GM18507 (cell line): Measurements from ENCODE around the gene SETDB1.
"Not testable (repeated sequence)": the region's sequence is repeated elsewhere in the genome, so short reads cannot be mapped to it uniquely, and the experiment has no call there.

Experiments
- DNase-seq: peaks from one replicate; pipeline ENCODE4 v3.0.0; 2011; ENCODE audit warnings: low read depth; ENCODE audit not compliant: insufficient read length; ENCODE audit errors: extremely low spot score
- FAIRE-seq: peaks from 2 replicates; lab custom pipeline; 2011; peaks lifted over from hg19 to GRCh38; lab: Jason Lieb, UNC

The SETDB1 gene

GRCh38 chr1:150926097-150926741, at the start of gene SETDB1:
SETDB1 (plus strand) TSS chr1:150926363; CDS start chr1:150927715, 1,352 bp downstream.
- DNase-seq (peak; percentile 75), FAIRE-seq (peak; percentile 99)

DNA sequence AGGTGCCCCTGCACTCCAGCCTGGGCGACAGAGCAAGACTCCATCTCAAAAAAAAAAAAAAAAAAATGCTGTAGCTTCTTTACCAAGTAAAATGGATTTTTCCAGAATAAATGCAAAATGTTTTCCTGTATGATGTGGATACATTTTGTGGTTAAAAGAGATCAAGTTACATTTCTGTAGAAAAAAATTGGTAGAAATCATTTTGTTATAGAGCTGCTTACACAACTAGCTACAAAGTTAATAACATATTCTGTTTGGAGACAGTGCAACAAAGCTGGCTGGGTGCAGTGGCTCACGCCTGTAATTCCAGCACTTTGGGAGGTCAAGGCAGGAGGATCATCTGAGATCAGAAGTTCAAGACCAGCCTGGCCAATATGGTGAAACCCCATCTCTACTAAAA, 47.2 kb upstream of the SETDB1 start:
- not testable (repeated sequence) for DNase-seq, FAIRE-seq

GRCh38 chr1:150881331-150882070, 44.7 kb upstream of the SETDB1 start:
- FAIRE-seq = no peak

DNA sequence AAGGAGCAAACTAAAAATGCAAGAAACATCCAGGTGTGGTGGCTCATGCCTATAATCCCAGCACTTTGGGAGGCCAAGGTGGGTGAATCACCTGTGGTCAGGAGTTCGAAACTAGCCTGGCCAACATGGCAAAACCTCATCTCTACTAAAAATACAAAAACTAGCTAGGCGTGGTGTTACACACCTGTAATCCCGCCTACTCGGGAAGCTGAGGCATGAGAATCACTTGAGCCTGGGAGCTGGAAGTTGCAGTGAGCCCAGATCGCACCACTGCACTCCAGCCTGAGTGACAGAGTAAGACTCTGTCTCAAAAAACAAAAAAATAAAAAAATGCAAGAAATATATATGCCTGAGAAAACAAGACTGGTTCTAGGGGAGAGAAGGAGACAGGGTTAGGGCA, 43.0 kb upstream of the SETDB1 start:
- DNase-seq, FAIRE-seq: not testable (repeated sequence)

More at GRCh38 chr1:150881331-150882070, 44.7 kb upstream of the SETDB1 start:
- no peak for DNase-seq

DNA sequence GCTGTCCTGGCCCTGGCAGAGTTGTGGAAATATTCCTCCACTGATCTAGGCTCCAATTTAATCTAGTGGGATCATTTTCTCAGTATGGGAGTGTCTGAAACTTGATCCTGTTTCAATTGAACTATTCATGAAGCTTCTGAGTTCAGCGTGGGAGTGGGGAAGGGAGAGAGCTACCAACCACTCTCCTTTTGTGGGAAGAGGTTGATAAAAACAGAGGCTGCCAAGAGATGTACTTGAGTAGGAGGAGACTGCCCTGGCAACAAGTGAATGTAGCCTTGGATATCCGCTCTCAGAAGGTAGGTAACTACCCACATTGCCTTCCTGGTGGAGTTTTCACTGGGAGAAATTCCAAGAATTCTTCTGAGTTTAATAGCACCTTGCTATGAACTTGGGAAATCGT, 39.1 kb upstream of the SETDB1 start, which contains the start of gene CTXND2:
Gene CTXND2, plus strand, starts transcription at position 119 of the 400 bp plus-strand sequence. CDS start 25,179 bp downstream, outside the sequence.
- no peak for DNase-seq
- no peak for FAIRE-seq

DNA sequence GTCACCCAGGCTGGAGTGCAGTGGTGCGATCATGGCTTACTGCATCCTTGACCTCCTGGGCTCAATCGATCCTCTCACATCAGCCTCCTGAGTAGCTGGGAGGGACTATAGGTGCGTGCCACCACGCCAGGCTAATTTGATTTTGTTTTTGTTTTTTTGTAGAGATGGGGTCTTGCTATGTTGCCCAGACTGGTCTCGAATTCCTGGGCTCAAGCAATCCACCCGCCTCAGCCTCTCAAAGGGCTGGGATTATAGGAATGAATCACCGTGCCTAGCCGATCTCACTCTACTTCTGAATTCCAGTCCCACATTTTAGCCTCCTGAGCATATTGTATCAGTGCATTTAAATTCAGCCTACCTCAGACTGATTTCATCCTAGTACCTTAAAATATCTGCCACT, 37.4 kb upstream of the SETDB1 start:
- FAIRE-seq (no peak), DNase-seq (no peak)

DNA sequence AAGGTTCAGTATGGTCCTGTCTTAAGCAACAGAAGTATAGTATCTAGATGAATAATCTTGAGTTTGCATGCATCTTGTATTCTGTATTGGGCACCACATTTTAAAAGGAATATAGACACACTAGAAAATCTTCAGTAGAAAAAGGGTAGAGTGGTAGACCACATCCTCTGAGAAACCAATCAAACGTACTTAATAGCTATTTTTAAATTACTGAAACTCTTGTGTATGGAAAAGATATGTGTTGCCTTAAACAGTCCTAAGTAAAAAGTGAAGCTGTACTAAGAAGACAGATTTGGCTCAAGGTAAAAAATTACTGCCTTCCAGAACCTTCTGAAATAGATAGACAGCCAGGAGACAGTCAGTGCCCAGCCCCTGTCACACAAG, 36.1 kb upstream of the SETDB1 start:
- FAIRE-seq (peak; percentile 84), DNase-seq (no peak)

GRCh38 chr1:150893336-150893913, 32.7 kb upstream of the SETDB1 start:
- no peak for FAIRE-seq
- no peak for DNase-seq

- DNase-seq (no peak), FAIRE-seq (no peak)
These were observed 30.5 kb upstream of the SETDB1 start for GRCh38 chr1:150895618-150896017.

DNA sequence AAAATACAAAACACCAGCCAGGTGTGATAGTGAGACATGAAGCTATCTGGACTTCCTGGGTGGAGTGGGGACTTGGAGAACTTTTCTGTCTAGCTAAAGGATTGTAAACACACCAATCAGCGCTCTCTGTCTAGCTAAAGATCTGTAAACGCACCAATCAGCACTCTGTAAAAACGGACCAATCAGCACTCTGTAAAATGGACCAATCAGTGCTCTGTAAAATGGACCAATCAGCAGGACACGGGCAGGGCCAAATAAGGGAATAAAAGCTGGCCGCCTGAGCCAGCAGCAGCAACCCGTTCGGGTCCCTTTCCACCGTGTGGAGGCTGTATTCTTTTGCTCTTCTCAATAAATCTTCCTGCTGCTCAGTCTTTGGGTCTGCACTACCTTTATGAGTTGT, 26.4 kb upstream of the SETDB1 start:
- FAIRE-seq, DNase-seq: not testable (repeated sequence)

- FAIRE-seq (no peak), DNase-seq (no peak)
These were observed 23.8 kb upstream of the SETDB1 start for GRCh38 chr1:150902346-150902745.

GRCh38 chr1:150902751-150903150, 23.4 kb upstream of the SETDB1 start:
- DNase-seq (no peak), FAIRE-seq (no peak)

- DNase-seq (no peak), FAIRE-seq (no peak)
These were observed 20.9 kb upstream of the SETDB1 start for GRCh38 chr1:150905301-150905700.

DNA sequence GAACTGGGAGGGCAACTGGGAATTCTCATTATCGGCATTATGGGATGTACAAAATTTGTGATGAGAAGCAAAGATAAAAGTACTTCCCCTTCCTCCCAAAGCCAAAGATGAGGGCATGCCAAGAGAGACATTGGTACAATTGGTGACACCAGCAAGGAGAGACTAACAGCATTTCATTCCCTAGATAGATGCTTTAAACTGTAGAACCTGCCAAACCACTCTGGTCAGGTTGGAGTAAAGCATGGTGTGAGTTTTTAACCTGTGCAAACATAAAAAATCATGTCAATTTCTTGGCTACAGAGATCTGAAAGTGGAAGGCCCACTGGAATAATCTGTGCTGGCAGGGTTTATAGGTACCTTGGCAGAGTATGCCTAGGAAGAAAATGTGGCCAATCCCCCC, 19.8 kb upstream of the SETDB1 start:
- no peak for FAIRE-seq

DNA sequence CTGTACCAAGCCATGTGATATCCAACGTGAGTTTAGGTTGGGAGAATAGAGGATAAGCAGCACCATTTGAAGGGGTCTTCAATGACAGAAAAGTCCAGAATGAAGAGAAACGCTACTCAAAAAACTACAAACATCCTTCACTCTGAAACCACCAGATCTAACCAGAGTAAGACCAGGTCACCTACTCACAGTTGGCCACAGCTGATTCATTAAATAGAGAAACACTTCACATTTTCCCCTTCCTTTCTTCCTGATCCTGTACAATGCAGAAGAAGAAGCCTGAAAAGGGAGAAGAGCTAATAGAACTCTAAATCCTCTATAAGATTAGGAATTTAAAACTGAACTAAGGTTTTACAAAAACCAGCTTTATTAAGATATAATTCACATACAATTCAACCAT, 19.4 kb upstream of the SETDB1 start:
- DNase-seq = no peak
- no peak for FAIRE-seq

More for the DNA sequence above, 19.8 kb upstream of the SETDB1 start:
- no peak for DNase-seq

- FAIRE-seq (no peak), DNase-seq (no peak)
These were observed 16.5 kb upstream of the SETDB1 start for GRCh38 chr1:150909585-150910180.

GRCh38 chr1:150912623-150913022, 13.5 kb upstream of the SETDB1 start:
- FAIRE-seq (no peak), DNase-seq (no peak)

- DNase-seq (no peak), FAIRE-seq (no peak)
These were observed 8.8 kb upstream of the SETDB1 start for GRCh38 chr1:150917387-150917786.

DNA sequence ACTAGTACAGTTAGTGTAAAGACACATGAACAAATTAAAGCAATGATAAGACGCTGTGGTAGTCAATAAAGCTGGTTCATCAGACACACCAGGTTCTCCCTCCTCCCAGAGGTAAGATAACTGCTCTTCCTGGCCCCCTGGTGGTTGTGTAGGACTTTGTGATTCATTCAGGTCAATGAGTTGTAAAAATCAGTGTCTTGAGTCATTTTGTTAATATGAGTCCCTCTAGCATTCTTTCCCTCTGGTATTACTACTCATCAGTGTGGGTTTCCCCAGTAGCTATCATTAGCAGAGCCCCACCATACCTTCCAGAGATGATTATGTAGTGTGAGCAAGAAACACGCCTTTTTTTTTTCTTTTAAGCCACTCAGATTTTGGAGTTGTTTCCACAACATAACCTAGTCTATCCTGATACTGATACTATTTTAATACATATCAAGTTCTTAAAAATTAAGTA, 3.6 kb upstream of the SETDB1 start:
- peak; percentile 60 for DNase-seq
- peak; percentile 91 for FAIRE-seq

DNA sequence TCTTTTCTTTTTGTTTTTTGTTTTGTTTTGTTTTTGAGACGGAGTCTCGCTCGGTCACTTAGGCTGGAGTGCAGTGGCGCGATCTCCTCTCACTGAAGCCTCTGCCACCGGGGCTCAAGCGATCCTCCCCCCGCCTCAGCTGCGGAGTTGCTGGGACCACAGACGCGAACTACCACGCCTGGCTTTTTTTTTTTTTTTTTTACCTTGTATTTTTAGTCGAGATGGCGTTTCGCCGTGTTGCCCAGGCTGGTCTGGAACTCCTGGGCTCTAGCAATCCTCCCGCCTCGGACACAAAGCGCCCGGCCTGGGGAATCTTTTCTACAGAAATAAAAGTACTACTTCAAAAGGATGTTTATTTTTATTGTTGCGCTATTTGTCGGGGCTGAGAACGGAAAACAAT, 1.1 kb upstream of the SETDB1 start:
- DNase-seq = no peak
- no peak for FAIRE-seq
